H1 (cell line): ENCODE results near the gene KCNV2. TPM values are rescaled to one million over a fixed set of nuclear protein-coding genes. Genes with fewer than 3 reads are reported as not detected.

Source experiments
- CTCF ChIA-PET: fragments of 300-600 bp; sonication (Branson Sonifier 250); formaldehyde crosslinking; loops from one replicate; lab custom pipeline; 2021; ENCODE audit not compliant: partially characterized antibody; lab: Charles Lee
- POLR2A ChIA-PET: fragments of 300-600 bp; sonication (Branson Sonifier 250); formaldehyde crosslinking; loops from one replicate; lab custom pipeline; 2021; ENCODE audit warnings: inconsistent platforms; ENCODE audit not compliant: partially characterized antibody; lab: Charles Lee
- DNase-seq, 2 experiments: peaks; one replicate each; pipeline versions ENCODE4 v3.0.0 to v3.0.0-alpha.2; 2010 to 2022; ENCODE audit warnings: low spot score in 2 of 2, low read depth in 1 of 2, mixed read lengths in 1 of 2
- FAIRE-seq: peaks from 2 replicates; lab custom pipeline; 2011; peaks lifted over from hg19 to GRCh38; lab: Jason Lieb, UNC
- H2AFZ ChIP-seq: 2 replicates; pipeline ENCODE4 v1.8.1; 2012; ENCODE audit warnings: low read length, inconsistent platforms
- H2AK5ac ChIP-seq: 2 replicates; pipeline ENCODE4 v1.6.1; 2013; ENCODE audit warnings: low read depth, low read length
- H2BK120ac ChIP-seq: replicated peaks from 2 replicates; pipeline ENCODE3; 2013; ENCODE audit warnings: low read depth, low read length, inconsistent platforms
- H2BK12ac ChIP-seq: 2 replicates; pipeline ENCODE4 v1.6.1; 2013; ENCODE audit warnings: low read depth, low read length
- H2BK15ac ChIP-seq: 2 replicates; pipeline ENCODE4 v1.6.1; 2013; ENCODE audit warnings: low read length
- H2BK20ac ChIP-seq: 2 replicates; pipeline ENCODE4 v1.6.1; 2013; ENCODE audit warnings: low read length
- H2BK5ac ChIP-seq: 2 replicates; pipeline ENCODE4 v1.6.1; 2013; ENCODE audit warnings: low read depth, low read length
- H3K14ac ChIP-seq: 2 replicates; pipeline ENCODE4 v1.6.1; 2013; ENCODE audit warnings: inconsistent platforms; ENCODE audit not compliant: insufficient read length
- H3K18ac ChIP-seq: 2 replicates; pipeline ENCODE4 v1.6.1; 2013; ENCODE audit warnings: low read length; ENCODE audit errors: extremely low read depth
- H3K23ac ChIP-seq: 2 replicates; pipeline ENCODE4 v1.6.1; 2013; ENCODE audit warnings: inconsistent platforms; ENCODE audit not compliant: insufficient read length
- H3K23me2 ChIP-seq: 2 replicates; pipeline ENCODE4 v1.6.1; 2013; ENCODE audit warnings: low read depth, low read length
- H3K27ac ChIP-seq: 2 replicates; pipeline ENCODE4 v1.6.1; 2011; ENCODE audit warnings: low read depth, low read length, inconsistent platforms
- H3K27me3 ChIP-seq, 4 experiments: replicated peaks in 1 of 4; 1 replicate in 1 of 4; 2 replicates in 3 of 4; pipeline versions ENCODE4 v1.6.1 to v1.8.1; 2011 to 2013; ENCODE audit warnings: low read length in 3 of 4, mild to moderate bottlenecking in 3 of 4, inconsistent platforms in 2 of 4, mixed read lengths in 2 of 4, moderate library complexity in 1 of 4; ENCODE audit not compliant: control insufficient read depth in 3 of 4, insufficient read depth in 3 of 4; ENCODE audit errors: extremely low read depth in 1 of 4
- H3K36me3 ChIP-seq, 4 experiments: 2 replicates each; pipeline versions ENCODE4 v1.6.1 to v1.8.1; 2011 to 2013; ENCODE audit warnings: mild to moderate bottlenecking in 4 of 4, low read length in 3 of 4, moderate library complexity in 2 of 4, control low read depth in 1 of 4, inconsistent platforms in 1 of 4; ENCODE audit not compliant: insufficient read depth in 4 of 4, control insufficient read depth in 2 of 4
- H3K4ac ChIP-seq: replicated peaks from 2 replicates; pipeline ENCODE3; 2013; ENCODE audit warnings: low read length, low read depth, mixed read lengths, inconsistent platforms; ENCODE audit not compliant: insufficient read length
- H3K4me1 ChIP-seq, 4 experiments: replicated peaks in 1 of 4; 1 replicate in 1 of 4; 2 replicates in 3 of 4; pipeline versions ENCODE4 v1.6.1 to v1.8.1; 2011 to 2013; ENCODE audit warnings: low read length in 3 of 4, inconsistent platforms in 2 of 4, mixed read lengths in 1 of 4; ENCODE audit not compliant: insufficient read depth in 4 of 4, control insufficient read depth in 3 of 4
- H3K4me2 ChIP-seq, 2 experiments: 2 replicates each; pipeline versions ENCODE4 v1.6.1 to v1.8.1; 2011 to 2013; ENCODE audit warnings: low read depth in 2 of 2, low read length in 2 of 2, control low read depth in 1 of 2, inconsistent platforms in 1 of 2, mild to moderate bottlenecking in 1 of 2; ENCODE audit not compliant: insufficient read depth in 1 of 2
- H3K4me3 ChIP-seq, 4 experiments: fragments of 200-600, 300-600 bp in 1 of 4; sonication (generic), shearing (Covaris generic), sonication (Bioruptor Twin) in 1 of 4; 2 replicates each; pipeline versions ENCODE4 v1.5.1 to v1.8.1; 2011 to 2016; ENCODE audit warnings: low read length in 4 of 4, low read depth in 3 of 4, control low read depth in 2 of 4, inconsistent platforms in 2 of 4, mild to moderate bottlenecking in 2 of 4, mixed read lengths in 1 of 4, moderate library complexity in 1 of 4; ENCODE audit not compliant: insufficient read depth in 2 of 4; ENCODE audit errors: extremely low read depth in 1 of 4
- H3K56ac ChIP-seq: replicated peaks from 2 replicates; pipeline ENCODE3; 2013; ENCODE audit warnings: low read depth, mild to moderate bottlenecking, mixed read lengths, low read length, inconsistent platforms; ENCODE audit not compliant: insufficient read length
- H3K79me1 ChIP-seq: 2 replicates; pipeline ENCODE4 v1.6.1; 2013; ENCODE audit warnings: low read depth, low read length, control low read depth
- H3K79me2 ChIP-seq, 2 experiments: 2 replicates each; pipeline versions ENCODE4 v1.6.1 to v1.8.1; 2012 to 2013; ENCODE audit warnings: low read length in 2 of 2, mild to moderate bottlenecking in 2 of 2, inconsistent platforms in 1 of 2; ENCODE audit not compliant: insufficient read depth in 2 of 2, control insufficient read depth in 1 of 2
- H3K9ac ChIP-seq, 4 experiments: replicated peaks in 1 of 4; 1 replicate in 1 of 4; 2 replicates in 3 of 4; pipeline versions ENCODE4 v1.6.1 to v1.8.1; 2011 to 2013; ENCODE audit warnings: low read depth in 3 of 4, low read length in 3 of 4, control low read depth in 2 of 4, mild to moderate bottlenecking in 2 of 4, moderate library complexity in 2 of 4, inconsistent platforms in 1 of 4; ENCODE audit errors: extremely low read depth in 1 of 4
- H3K9me3 ChIP-seq, 2 experiments: 2 replicates each; pipeline versions ENCODE4 v1.6.1 to v1.8.1; 2012 to 2013; ENCODE audit warnings: mild to moderate bottlenecking in 2 of 2, moderate library complexity in 2 of 2, control low read depth in 1 of 2, inconsistent platforms in 1 of 2, low read depth in 1 of 2, low read length in 1 of 2, mixed read lengths in 1 of 2; ENCODE audit not compliant: insufficient read depth in 2 of 2
- H4K20me1 ChIP-seq, 2 experiments: replicated peaks in 1 of 2; 2 replicates each; pipeline versions ENCODE3 to v1.8.1; 2011 to 2013; ENCODE audit warnings: inconsistent platforms in 2 of 2, low read length in 2 of 2, mild to moderate bottlenecking in 1 of 2; ENCODE audit not compliant: insufficient read depth in 2 of 2, control insufficient read depth in 1 of 2
- H4K5ac ChIP-seq: 2 replicates; pipeline ENCODE4 v1.6.1; 2013; ENCODE audit warnings: low read length, low read depth, mixed read lengths, inconsistent platforms; ENCODE audit not compliant: insufficient read length
- H4K8ac ChIP-seq: 2 replicates; pipeline ENCODE4 v1.8.0; 2013; ENCODE audit warnings: mild to moderate bottlenecking, moderate library complexity, low read length, inconsistent platforms; ENCODE audit not compliant: insufficient read depth; ENCODE audit errors: extremely low read depth
- H4K91ac ChIP-seq: replicated peaks from 2 replicates; pipeline ENCODE3; 2013; ENCODE audit warnings: low read length, mixed read lengths, inconsistent platforms; ENCODE audit not compliant: insufficient read length
- WGBS, 2 experiments: shearing (Covaris generic) in 1 of 2; methylation state at CpG; one replicate each; pipeline versions ENCODE4 v1.1.6 to v1.1.7; 2013 to 2015; ENCODE audit warnings: low lambda C conversion rate in 2 of 2, mixed read lengths in 2 of 2, inconsistent platforms in 1 of 2, low coverage in 1 of 2, missing lambda C conversion rate in 1 of 2; ENCODE audit not compliant: insufficient replicate concordance in 2 of 2, insufficient coverage in 1 of 2, insufficient read length in 1 of 2; ENCODE audit errors: extremely low coverage in 1 of 2, missing lambda C conversion rate in 1 of 2; 5-methylcytosine and 5-hydroxymethylcytosine counted together
- polyA plus RNA-seq, 7 experiments: library from polyadenylated mRNA; depleted of rRNA in 3 of 7; stranded (reverse) in 5 of 7; unstranded in 2 of 7; fragments of >200 nt in 5 of 7; fragments of 200-250 nt in 2 of 7; gene quantifications; 1 replicate in 5 of 7; 2 replicates in 1 of 7; 4 replicates in 1 of 7; pipeline versions ENCODE4 v1.2.1 to v1.2.3, GENCODE V29; 2011 to 2013; ENCODE audit warnings: missing spikeins in 2 of 7, mixed read lengths in 2 of 7
- total RNA-seq: library from RNA; stranded (reverse); fragmentation: NEBNext Ultra II Directional; extraction: Animal tissue kit (Norgen Biotek cat#: 25700); gene quantifications from 2 replicates; pipeline ENCODE4 v1.2.1, GENCODE V29; 2021

Gene KCNV2
- total and polyA plus RNA-seq, 2 of the 8 experiments (the other 6 are each of a cell fraction or from before 2014, with no cell fraction given), result not detected

GRCh38 chr9:2718001-2718697, 839 bp downstream of the KCNV2 start:
- Histone ChIP-seq H3K23me2 (no peaks in the 10 kb centered on the region), H2AFZ (no peak overlapping the region), H3K27ac (no peak overlapping the region), H3K56ac (no peak overlapping the region), H3K36me3 (peaks cover 0 to 9% (median 2%) of the 10 kb centered on the region in 4 experiments; a peak in 2 of 8 replicates), H4K5ac (no peak overlapping the region), H2BK15ac (no peak overlapping the region), H3K23ac (no peak overlapping the region), H4K20me1 (no peaks in the 10 kb centered on the region), H3K4me3 (no peak overlapping the region), H3K79me2 (no peaks in the 10 kb centered on the region), H3K9ac (no peak overlapping the region), H2BK120ac (no peak overlapping the region), H2BK20ac (no peak overlapping the region), H3K4ac (no peak overlapping the region), H3K18ac (no peak overlapping the region), H3K79me1 (no peaks in the 10 kb centered on the region), H3K14ac (no peak overlapping the region), H3K27me3 (no peaks in the 10 kb centered on the region), H3K4me1 (peaks cover 0 to 2% (median 0%) of the 10 kb centered on the region in 4 experiments; a peak in 2 of 7 replicates), H3K4me2 (no peak overlapping the region), H3K9me3 (no peaks in the 10 kb centered on the region; a peak in 1 of 4 replicates), H2AK5ac (no peak overlapping the region), H4K91ac (no peak overlapping the region), H2BK12ac (no peak overlapping the region), H4K8ac (no peak overlapping the region), H2BK5ac (no peak overlapping the region; the same call in 1 of the 2 replicates)
- POLR2A ChIA-PET, result interaction anchor here (1.2 kb wide), 1 partner anchor 10 kb away, joined by 5 read pairs; no protein-coding TSS in a partner anchor
- CTCF ChIA-PET, result interaction anchor here (0.6 to 3.4 kb wide), 3 partner anchors 9 to 514 kb away, joined by 3 to 11 read pairs (median 3); no protein-coding TSS in a partner anchor
- no peak for FAIRE-seq
- 94% methylated on average over 56 of the region's 69 CpGs; no CpG with 5 or more reads in 1 of the 2 experiments for WGBS, 2 experiments
- DNase-seq, result no peak
